Activated T-cell treated with anti-CD3 and anti-CD28 coated beads, Interleukin-2, amount 50 U/mL, for 72 hours (primary cell): Measurements from ENCODE around the gene CLBA1. TPM values are rescaled to one million over a fixed set of nuclear protein-coding genes. Genes with fewer than 3 reads are reported as not detected.
A peak's percentile ranks its signal among the peaks of the same experiment; 100 is the strongest.

Source experiments
- ATAC-seq, 2 donors: fragments of 150-1000 bp; cut with Tn5 transposase; replicated peaks in 1 of 2; 2 replicates each; pipeline ENCODE4 v1.10.0; 2021; ENCODE audit warnings: moderate library complexity in 2 of 2, mild to moderate bottlenecking in 1 of 2
- DNase-seq, 2 donors: peaks; one replicate each; pipeline ENCODE4 v3.0.0; 2021 to 2022; ENCODE audit warnings: mixed read lengths in 1 of 2
- H3K27ac Mint-ChIP-seq: one replicate; pipeline ENCODE4 v1.8.0; 2022; ENCODE audit warnings: mild to moderate bottlenecking, moderate library complexity, mixed read lengths
- H3K27me3 Mint-ChIP-seq: one replicate; pipeline ENCODE4 v1.8.0; 2022; ENCODE audit warnings: low read depth, mixed read lengths
- H3K36me3 Mint-ChIP-seq, 2 donors: one replicate each; pipeline ENCODE4 v1.8.0; 2022; ENCODE audit warnings: mixed read lengths in 2 of 2, mild to moderate bottlenecking in 1 of 2; ENCODE audit not compliant: insufficient read depth in 2 of 2
- H3K4me1 Mint-ChIP-seq: one replicate; pipeline ENCODE4 v1.8.0; 2022; ENCODE audit warnings: low read depth, mixed read lengths
- H3K4me3 Mint-ChIP-seq, 2 donors: one replicate each; pipeline ENCODE4 v1.8.0; 2022; ENCODE audit warnings: mild to moderate bottlenecking in 2 of 2, mixed read lengths in 2 of 2, moderate library complexity in 2 of 2
- H3K9me3 Mint-ChIP-seq, 2 donors: one replicate each; pipeline ENCODE4 v1.8.0; 2022; ENCODE audit warnings: mixed read lengths in 2 of 2
- total RNA-seq, 2 donors: library from RNA; stranded (reverse); gene quantifications; one replicate each; pipeline ENCODE4 v1.2.3, GENCODE V29; 2022

Gene CLBA1
- total RNA-seq, 2 donors from 2014 or later, result 0.79 to 0.93 TPM

GRCh38 chr14:104953097-104953496, 32.5 kb upstream of the CLBA1 start:
- Mint-ChIP-seq H3K36me3 (no peaks in the 10 kb centered on the region), H3K4me1 (no peaks in the 10 kb centered on the region), H3K27ac (no peak overlapping the region), H3K4me3 (no peak overlapping the region), H3K27me3 (peaks cover 5% of the 10 kb centered on the region), H3K9me3 (no peaks in the 10 kb centered on the region)
- ATAC-seq (no peak), DNase-seq (no peak)

- H3K4me1 Mint-ChIP-seq, result no peaks in the 10 kb centered on the region
- H3K27me3 Mint-ChIP-seq, result peaks cover 12% of the 10 kb centered on the region
- H3K36me3 Mint-ChIP-seq, result no peaks in the 10 kb centered on the region
- DNase-seq, result no peak
- no peak overlapping the region for H3K4me3 Mint-ChIP-seq
- ATAC-seq, result no peak
- H3K27ac Mint-ChIP-seq, result no peak overlapping the region
- no peaks in the 10 kb centered on the region for H3K9me3 Mint-ChIP-seq
Observed at GRCh38 chr14:104953896-104954656, 31.5 kb upstream of the CLBA1 start.

GRCh38 chr14:104954746-104955395, 30.7 kb upstream of the CLBA1 start:
- ATAC-seq, result no peak
- no peak for DNase-seq
- no peak overlapping the region for H3K4me3 Mint-ChIP-seq
- H3K36me3 Mint-ChIP-seq, result no peaks in the 10 kb centered on the region
- no peaks in the 10 kb centered on the region for H3K4me1 Mint-ChIP-seq
- H3K27ac Mint-ChIP-seq, result no peak overlapping the region
- H3K27me3 Mint-ChIP-seq, result peaks cover 12% of the 10 kb centered on the region
- no peaks in the 10 kb centered on the region for H3K9me3 Mint-ChIP-seq

- ATAC-seq, result no peak
- H3K4me3 Mint-ChIP-seq, result no peak overlapping the region
- no peaks in the 10 kb centered on the region for H3K36me3 Mint-ChIP-seq
- peaks cover 12% of the 10 kb centered on the region for H3K27me3 Mint-ChIP-seq
- no peak for DNase-seq
- no peaks in the 10 kb centered on the region for H3K9me3 Mint-ChIP-seq
- no peaks in the 10 kb centered on the region for H3K4me1 Mint-ChIP-seq
- no peak overlapping the region for H3K27ac Mint-ChIP-seq
Observed at GRCh38 chr14:104955396-104955770, 30.2 kb upstream of the CLBA1 start.

- ATAC-seq, result no peak
- no peaks in the 10 kb centered on the region for H3K36me3 Mint-ChIP-seq
- H3K4me3 Mint-ChIP-seq, result no peak overlapping the region
Observed at GRCh38 chr14:104956290-104956890, 29.2 kb upstream of the CLBA1 start.

GRCh38 chr14:104957146-104958113, 28.2 kb upstream of the CLBA1 start:
- no peak overlapping the region for H3K27ac Mint-ChIP-seq
- H3K4me1 Mint-ChIP-seq, result no peaks in the 10 kb centered on the region
- no peak for DNase-seq
- no peaks in the 10 kb centered on the region for H3K36me3 Mint-ChIP-seq
- no peak for ATAC-seq
- H3K9me3 Mint-ChIP-seq, result no peaks in the 10 kb centered on the region
- peaks cover 12% of the 10 kb centered on the region for H3K27me3 Mint-ChIP-seq
- H3K4me3 Mint-ChIP-seq, result no peak overlapping the region

More at GRCh38 chr14:104956290-104956890, 29.2 kb upstream of the CLBA1 start:
- H3K4me1 Mint-ChIP-seq, result no peaks in the 10 kb centered on the region
- DNase-seq, result no peak
- H3K27me3 Mint-ChIP-seq, result peaks cover 12% of the 10 kb centered on the region
- no peak overlapping the region for H3K27ac Mint-ChIP-seq
- no peaks in the 10 kb centered on the region for H3K9me3 Mint-ChIP-seq

- H3K4me1 Mint-ChIP-seq, result no peaks in the 10 kb centered on the region
- no peak overlapping the region for H3K4me3 Mint-ChIP-seq
- no peaks in the 10 kb centered on the region for H3K36me3 Mint-ChIP-seq
- ATAC-seq (no peak), DNase-seq (no peak)
- no peaks in the 10 kb centered on the region for H3K9me3 Mint-ChIP-seq
- peaks cover 6% of the 10 kb centered on the region for H3K27me3 Mint-ChIP-seq
- no peak overlapping the region for H3K27ac Mint-ChIP-seq
Observed at GRCh38 chr14:104964546-104964945, 21.0 kb upstream of the CLBA1 start.

- Mint-ChIP-seq H3K27ac (no peak overlapping the region), H3K27me3 (peaks cover 6% of the 10 kb centered on the region), H3K4me1 (no peaks in the 10 kb centered on the region), H3K4me3 (no peak overlapping the region), H3K36me3 (no peaks in the 10 kb centered on the region), H3K9me3 (no peaks in the 10 kb centered on the region)
- ATAC-seq (no peak), DNase-seq (no peak)
Observed at GRCh38 chr14:104965561-104966231, 19.9 kb upstream of the CLBA1 start.

GRCh38 chr14:104966261-104966865, 19.2 kb upstream of the CLBA1 start:
- Mint-ChIP-seq H3K4me1 (no peaks in the 10 kb centered on the region), H3K4me3 (no peak overlapping the region), H3K27ac (no peak overlapping the region), H3K27me3 (peaks cover 6% of the 10 kb centered on the region), H3K36me3 (no peaks in the 10 kb centered on the region), H3K9me3 (no peaks in the 10 kb centered on the region)
- DNase-seq (no peak), ATAC-seq (no peak)

GRCh38 chr14:104966981-104967385, 18.6 kb upstream of the CLBA1 start:
- H3K9me3 Mint-ChIP-seq, result no peaks in the 10 kb centered on the region
- H3K4me1 Mint-ChIP-seq, result no peaks in the 10 kb centered on the region
- DNase-seq (no peak), ATAC-seq (no peak)
- H3K4me3 Mint-ChIP-seq, result no peak overlapping the region
- H3K27me3 Mint-ChIP-seq, result peaks cover 6% of the 10 kb centered on the region
- H3K36me3 Mint-ChIP-seq, result no peaks in the 10 kb centered on the region
- no peak overlapping the region for H3K27ac Mint-ChIP-seq

- DNase-seq (peak in 1 of 2 donors; percentile 33), ATAC-seq (peak in 1 of 2 donors; percentile 60)
- H3K36me3 Mint-ChIP-seq, result no peaks in the 10 kb centered on the region
- peaks cover 6% of the 10 kb centered on the region for H3K27me3 Mint-ChIP-seq
- H3K4me1 Mint-ChIP-seq, result no peaks in the 10 kb centered on the region
- no peaks in the 10 kb centered on the region for H3K9me3 Mint-ChIP-seq
- H3K4me3 Mint-ChIP-seq, result no peak overlapping the region
- no peak overlapping the region for H3K27ac Mint-ChIP-seq
Observed at GRCh38 chr14:104967386-104968152, 18.0 kb upstream of the CLBA1 start.
